H1 (cell line): ENCODE results near the gene TMEM174. TPM values are rescaled to one million over a fixed set of nuclear protein-coding genes. Genes with fewer than 3 reads are reported as not detected.
"Not testable (repeated sequence)": the region's sequence is repeated elsewhere in the genome, so short reads cannot be mapped to it uniquely, and the experiment has no call there.

ENCODE experiments used
- CTCF ChIA-PET: fragments of 300-600 bp; sonication (Branson Sonifier 250); formaldehyde crosslinking; loops from one replicate; lab custom pipeline; 2021; ENCODE audit not compliant: partially characterized antibody; lab: Charles Lee
- POLR2A ChIA-PET: fragments of 300-600 bp; sonication (Branson Sonifier 250); formaldehyde crosslinking; loops from one replicate; lab custom pipeline; 2021; ENCODE audit warnings: inconsistent platforms; ENCODE audit not compliant: partially characterized antibody; lab: Charles Lee
- DNase-seq, 2 experiments: peaks; one replicate each; pipeline versions ENCODE4 v3.0.0 to v3.0.0-alpha.2; 2010 to 2022; ENCODE audit warnings: low spot score in 2 of 2, low read depth in 1 of 2, mixed read lengths in 1 of 2
- FAIRE-seq: peaks from 2 replicates; lab custom pipeline; 2011; peaks lifted over from hg19 to GRCh38; lab: Jason Lieb, UNC
- H2AFZ ChIP-seq: 2 replicates; pipeline ENCODE4 v1.8.1; 2012; ENCODE audit warnings: low read length, inconsistent platforms
- H2AK5ac ChIP-seq: 2 replicates; pipeline ENCODE4 v1.6.1; 2013; ENCODE audit warnings: low read depth, low read length
- H2BK120ac ChIP-seq: replicated peaks from 2 replicates; pipeline ENCODE3; 2013; ENCODE audit warnings: low read depth, low read length, inconsistent platforms
- H2BK12ac ChIP-seq: 2 replicates; pipeline ENCODE4 v1.6.1; 2013; ENCODE audit warnings: low read depth, low read length
- H2BK15ac ChIP-seq: 2 replicates; pipeline ENCODE4 v1.6.1; 2013; ENCODE audit warnings: low read length
- H2BK20ac ChIP-seq: 2 replicates; pipeline ENCODE4 v1.6.1; 2013; ENCODE audit warnings: low read length
- H2BK5ac ChIP-seq: 2 replicates; pipeline ENCODE4 v1.6.1; 2013; ENCODE audit warnings: low read depth, low read length
- H3K14ac ChIP-seq: 2 replicates; pipeline ENCODE4 v1.6.1; 2013; ENCODE audit warnings: inconsistent platforms; ENCODE audit not compliant: insufficient read length
- H3K18ac ChIP-seq: 2 replicates; pipeline ENCODE4 v1.6.1; 2013; ENCODE audit warnings: low read length; ENCODE audit errors: extremely low read depth
- H3K23ac ChIP-seq: 2 replicates; pipeline ENCODE4 v1.6.1; 2013; ENCODE audit warnings: inconsistent platforms; ENCODE audit not compliant: insufficient read length
- H3K23me2 ChIP-seq: 2 replicates; pipeline ENCODE4 v1.6.1; 2013; ENCODE audit warnings: low read depth, low read length
- H3K27ac ChIP-seq: 2 replicates; pipeline ENCODE4 v1.6.1; 2011; ENCODE audit warnings: low read depth, low read length, inconsistent platforms
- H3K27me3 ChIP-seq, 4 experiments: replicated peaks in 1 of 4; 1 replicate in 1 of 4; 2 replicates in 3 of 4; pipeline versions ENCODE4 v1.6.1 to v1.8.1; 2011 to 2013; ENCODE audit warnings: low read length in 3 of 4, mild to moderate bottlenecking in 3 of 4, inconsistent platforms in 2 of 4, mixed read lengths in 2 of 4, moderate library complexity in 1 of 4; ENCODE audit not compliant: control insufficient read depth in 3 of 4, insufficient read depth in 3 of 4; ENCODE audit errors: extremely low read depth in 1 of 4
- H3K36me3 ChIP-seq, 4 experiments: 2 replicates each; pipeline versions ENCODE4 v1.6.1 to v1.8.1; 2011 to 2013; ENCODE audit warnings: mild to moderate bottlenecking in 4 of 4, low read length in 3 of 4, moderate library complexity in 2 of 4, control low read depth in 1 of 4, inconsistent platforms in 1 of 4; ENCODE audit not compliant: insufficient read depth in 4 of 4, control insufficient read depth in 2 of 4
- H3K4ac ChIP-seq: replicated peaks from 2 replicates; pipeline ENCODE3; 2013; ENCODE audit warnings: low read length, low read depth, mixed read lengths, inconsistent platforms; ENCODE audit not compliant: insufficient read length
- H3K4me1 ChIP-seq, 4 experiments: replicated peaks in 1 of 4; 1 replicate in 1 of 4; 2 replicates in 3 of 4; pipeline versions ENCODE4 v1.6.1 to v1.8.1; 2011 to 2013; ENCODE audit warnings: low read length in 3 of 4, inconsistent platforms in 2 of 4, mixed read lengths in 1 of 4; ENCODE audit not compliant: insufficient read depth in 4 of 4, control insufficient read depth in 3 of 4
- H3K4me2 ChIP-seq, 2 experiments: 2 replicates each; pipeline versions ENCODE4 v1.6.1 to v1.8.1; 2011 to 2013; ENCODE audit warnings: low read depth in 2 of 2, low read length in 2 of 2, control low read depth in 1 of 2, inconsistent platforms in 1 of 2, mild to moderate bottlenecking in 1 of 2; ENCODE audit not compliant: insufficient read depth in 1 of 2
- H3K4me3 ChIP-seq, 4 experiments: fragments of 200-600, 300-600 bp in 1 of 4; sonication (generic), shearing (Covaris generic), sonication (Bioruptor Twin) in 1 of 4; 2 replicates each; pipeline versions ENCODE4 v1.5.1 to v1.8.1; 2011 to 2016; ENCODE audit warnings: low read length in 4 of 4, low read depth in 3 of 4, control low read depth in 2 of 4, inconsistent platforms in 2 of 4, mild to moderate bottlenecking in 2 of 4, mixed read lengths in 1 of 4, moderate library complexity in 1 of 4; ENCODE audit not compliant: insufficient read depth in 2 of 4; ENCODE audit errors: extremely low read depth in 1 of 4
- H3K56ac ChIP-seq: replicated peaks from 2 replicates; pipeline ENCODE3; 2013; ENCODE audit warnings: low read depth, mild to moderate bottlenecking, mixed read lengths, low read length, inconsistent platforms; ENCODE audit not compliant: insufficient read length
- H3K79me1 ChIP-seq: 2 replicates; pipeline ENCODE4 v1.6.1; 2013; ENCODE audit warnings: low read depth, low read length, control low read depth
- H3K79me2 ChIP-seq, 2 experiments: 2 replicates each; pipeline versions ENCODE4 v1.6.1 to v1.8.1; 2012 to 2013; ENCODE audit warnings: low read length in 2 of 2, mild to moderate bottlenecking in 2 of 2, inconsistent platforms in 1 of 2; ENCODE audit not compliant: insufficient read depth in 2 of 2, control insufficient read depth in 1 of 2
- H3K9ac ChIP-seq, 4 experiments: replicated peaks in 1 of 4; 1 replicate in 1 of 4; 2 replicates in 3 of 4; pipeline versions ENCODE4 v1.6.1 to v1.8.1; 2011 to 2013; ENCODE audit warnings: low read depth in 3 of 4, low read length in 3 of 4, control low read depth in 2 of 4, mild to moderate bottlenecking in 2 of 4, moderate library complexity in 2 of 4, inconsistent platforms in 1 of 4; ENCODE audit errors: extremely low read depth in 1 of 4
- H3K9me3 ChIP-seq, 2 experiments: 2 replicates each; pipeline versions ENCODE4 v1.6.1 to v1.8.1; 2012 to 2013; ENCODE audit warnings: mild to moderate bottlenecking in 2 of 2, moderate library complexity in 2 of 2, control low read depth in 1 of 2, inconsistent platforms in 1 of 2, low read depth in 1 of 2, low read length in 1 of 2, mixed read lengths in 1 of 2; ENCODE audit not compliant: insufficient read depth in 2 of 2
- H4K20me1 ChIP-seq, 2 experiments: replicated peaks in 1 of 2; 2 replicates each; pipeline versions ENCODE3 to v1.8.1; 2011 to 2013; ENCODE audit warnings: inconsistent platforms in 2 of 2, low read length in 2 of 2, mild to moderate bottlenecking in 1 of 2; ENCODE audit not compliant: insufficient read depth in 2 of 2, control insufficient read depth in 1 of 2
- H4K5ac ChIP-seq: 2 replicates; pipeline ENCODE4 v1.6.1; 2013; ENCODE audit warnings: low read length, low read depth, mixed read lengths, inconsistent platforms; ENCODE audit not compliant: insufficient read length
- H4K8ac ChIP-seq: 2 replicates; pipeline ENCODE4 v1.8.0; 2013; ENCODE audit warnings: mild to moderate bottlenecking, moderate library complexity, low read length, inconsistent platforms; ENCODE audit not compliant: insufficient read depth; ENCODE audit errors: extremely low read depth
- H4K91ac ChIP-seq: replicated peaks from 2 replicates; pipeline ENCODE3; 2013; ENCODE audit warnings: low read length, mixed read lengths, inconsistent platforms; ENCODE audit not compliant: insufficient read length
- WGBS, 2 experiments: shearing (Covaris generic) in 1 of 2; methylation state at CpG; one replicate each; pipeline versions ENCODE4 v1.1.6 to v1.1.7; 2013 to 2015; ENCODE audit warnings: low lambda C conversion rate in 2 of 2, mixed read lengths in 2 of 2, inconsistent platforms in 1 of 2, low coverage in 1 of 2, missing lambda C conversion rate in 1 of 2; ENCODE audit not compliant: insufficient replicate concordance in 2 of 2, insufficient coverage in 1 of 2, insufficient read length in 1 of 2; ENCODE audit errors: extremely low coverage in 1 of 2, missing lambda C conversion rate in 1 of 2; 5-methylcytosine and 5-hydroxymethylcytosine counted together
- polyA plus RNA-seq, 7 experiments: library from polyadenylated mRNA; depleted of rRNA in 3 of 7; stranded (reverse) in 5 of 7; unstranded in 2 of 7; fragments of >200 nt in 5 of 7; fragments of 200-250 nt in 2 of 7; gene quantifications; 1 replicate in 5 of 7; 2 replicates in 1 of 7; 4 replicates in 1 of 7; pipeline versions ENCODE4 v1.2.1 to v1.2.3, GENCODE V29; 2011 to 2013; ENCODE audit warnings: missing spikeins in 2 of 7, mixed read lengths in 2 of 7
- total RNA-seq: library from RNA; stranded (reverse); fragmentation: NEBNext Ultra II Directional; extraction: Animal tissue kit (Norgen Biotek cat#: 25700); gene quantifications from 2 replicates; pipeline ENCODE4 v1.2.1, GENCODE V29; 2021

TMEM174 gene
- total and polyA plus RNA-seq, 2 of the 8 experiments (the other 6 are each of a cell fraction or from before 2014, with no cell fraction given): not detected

- H3K27me3 ChIP-seq: peaks cover 15 to 39% (median 35%) of the 10 kb centered on the region in 4 experiments
- H3K9me3 ChIP-seq, H3K4me2 ChIP-seq, H3K4me3 ChIP-seq, H4K20me1 ChIP-seq, H4K91ac ChIP-seq, H3K4ac ChIP-seq, H4K5ac ChIP-seq, H2BK20ac ChIP-seq, H2BK120ac ChIP-seq, H3K18ac ChIP-seq, H2AFZ ChIP-seq, H3K56ac ChIP-seq, DNase-seq, H2AK5ac ChIP-seq, H3K79me2 ChIP-seq, H3K79me1 ChIP-seq, FAIRE-seq, H2BK15ac ChIP-seq, H2BK5ac ChIP-seq, H3K9ac ChIP-seq, H3K23ac ChIP-seq, H3K36me3 ChIP-seq, H4K8ac ChIP-seq, H3K23me2 ChIP-seq, H3K14ac ChIP-seq, H3K27ac ChIP-seq, H2BK12ac ChIP-seq: not testable (repeated sequence)
- POLR2A ChIA-PET: interaction anchor here (1.3 kb wide), 1 partner anchor 79 kb away, joined by 3 read pairs; no protein-coding TSS in a partner anchor
- peaks cover 0 to 16% (median 6%) of the 10 kb centered on the region in 4 experiments; a peak in 4 of 7 replicates for H3K4me1 ChIP-seq
- CTCF ChIA-PET: interaction anchor here (1.1 to 5.8 kb wide), 6 partner anchors 12 to 92 kb away, joined by 3 to 90 read pairs (median 6); no protein-coding TSS in a partner anchor
- WGBS, 2 experiments: 86% methylated on average over 3 of the region's 3 CpGs; no CpG with 5 or more reads in 1 of the 2 experiments
These were observed 46.3 kb downstream of the TMEM174 start for GRCh38 chr5:73219336-73219735.
